Measurements from ENCODE around the gene DNMT3A. TPM values are rescaled to one million over a fixed set of nuclear protein-coding genes. Genes with fewer than 3 reads are reported as not detected.

The DNMT3A gene
- total and polyA plus RNA-seq, 2 of the 8 experiments (the other 6 are each of a cell fraction or from before 2014, with no cell fraction given): 33.6 to 178 TPM

GRCh38 chr2:25336383-25336841, 5.3 kb downstream of the DNMT3A start (continued):
- TF ChIP-seq CHD7 (IDR thresholded peaks at IDR 0.05; ENCODE audit: insufficient replicate concordance, low read length): no peak
- TF ChIP-seq NRF1 (IDR thresholded peaks at IDR 0.05; ENCODE audit: low read depth, low read length): no peak
- no peak for TF ChIP-seq RXRA (IDR thresholded peaks at IDR 0.05; ENCODE audit: insufficient read depth, low read depth, low read length)
- no peak for TF ChIP-seq CHD2 (IDR thresholded peaks at IDR 0.05; ENCODE audit: low read length)
- TF ChIP-seq NANOG (IDR thresholded peaks at IDR 0.05; ENCODE audit: insufficient read depth, low read depth, low read length, poor library complexity, severe bottlenecking): no peak
- TF ChIP-seq BCL11A (IDR thresholded peaks at IDR 0.05; ENCODE audit: low read depth in 2 of 2, low read length in 2 of 2): no peak
- no peak for TF ChIP-seq SUZ12 (IDR thresholded peaks at IDR 0.05; ENCODE audit: low read length)
- TF ChIP-seq KDM5A (IDR thresholded peaks at IDR 0.05; ENCODE audit: low read length): no peak
- TF ChIP-seq GABPA (IDR thresholded peaks at IDR 0.05; ENCODE audit: borderline replicate concordance, insufficient read depth, low read length): no peak
- TF ChIP-seq EGR1 (IDR thresholded peaks at IDR 0.05; ENCODE audit: borderline replicate concordance, low read depth, low read length): no peak
